Erythroblast (primary cell): ENCODE measurements around the gene GSK3A.

Experiments used
- GATA1 ChIP-seq: IDR thresholded peaks from 2 replicates; pipeline ENCODE4 v1.6.1; 2011; ENCODE audit warnings: low read depth, mild to moderate bottlenecking, control low read depth, low read length, moderate library complexity
- POLR2A ChIP-seq: IDR thresholded peaks from 2 replicates; pipeline ENCODE4 v1.6.1; 2011; ENCODE audit warnings: mild to moderate bottlenecking, low read length

GRCh38 chr19:42253245-42254088 lies 11.1 kb upstream of the GSK3A start:
- no peak for TF ChIP-seq POLR2A
- no peak for TF ChIP-seq GATA1
